Esophagus mucosa (tissue), 1 donor: Measurements from ENCODE around the gene COL4A2. TPM values are rescaled to one million over a fixed set of nuclear protein-coding genes. Genes with fewer than 3 reads are reported as not detected.
"Not testable (repeated sequence)": the region's sequence is repeated elsewhere in the genome, so short reads cannot be mapped to it uniquely, and the experiment has no call there.

ENCODE experiments used
- ATAC-seq: fragments of 200-7000 bp; cut with Tn5 transposase; one replicate; pipeline ENCODE4 v1.9.1; 2020
- total RNA-seq: library from RNA; stranded (reverse); gene quantifications from one replicate; pipeline ENCODE4 v1.2.4, GENCODE V29; 2023
- donor health status: DM: yes; HTN: yes; CAD: no.

Gene COL4A2
- total RNA-seq, 1 donor from 2014 or later = 30.8 TPM

GRCh38 chr13:110520431-110521295 is 213.6 kb downstream of the COL4A2 start:
- no peak for ATAC-seq

GRCh38 chr13:110521296-110521680 is 214.2 kb downstream of the COL4A2 start:
- ATAC-seq = no peak

- ATAC-seq = no peak
These were observed 214.9 kb downstream of the COL4A2 start for GRCh38 chr13:110521946-110522345.

- ATAC-seq = no peak
These were observed 215.6 kb downstream of the COL4A2 start for GRCh38 chr13:110522721-110523120.

- ATAC-seq = no peak
These were observed 216.1 kb downstream of the COL4A2 start for GRCh38 chr13:110523180-110523579.

- ATAC-seq = no peak
These were observed 216.9 kb downstream of the COL4A2 start for GRCh38 chr13:110523838-110524540.

- ATAC-seq = no peak
These were observed 217.6 kb downstream of the COL4A2 start for GRCh38 chr13:110524541-110525257.

- no peak for ATAC-seq
These were observed 218.5 kb downstream of the COL4A2 start for GRCh38 chr13:110525328-110526319.

GRCh38 chr13:110528371-110528770 is 221.3 kb downstream of the COL4A2 start:
- ATAC-seq = no peak

- no peak for ATAC-seq
These were observed 221.8 kb downstream of the COL4A2 start for GRCh38 chr13:110528911-110529310.

GRCh38 chr13:110529522-110530311 is 222.6 kb downstream of the COL4A2 start:
- no peak for ATAC-seq

- no peak for ATAC-seq
These were observed 224.0 kb downstream of the COL4A2 start for GRCh38 chr13:110531100-110531499.

GRCh38 chr13:110531671-110532083 is 224.6 kb downstream of the COL4A2 start:
- no peak for ATAC-seq

- ATAC-seq = not testable (repeated sequence)
These were observed 225.2 kb downstream of the COL4A2 start for GRCh38 chr13:110532258-110532657.

GRCh38 chr13:110533771-110534670 is 226.9 kb downstream of the COL4A2 start:
- no peak for ATAC-seq

GRCh38 chr13:110535526-110535925 is 228.4 kb downstream of the COL4A2 start:
- ATAC-seq = no peak

- peak; percentile 27 for ATAC-seq
These were observed 229.1 kb downstream of the COL4A2 start for GRCh38 chr13:110536006-110536693.

- peak; percentile 48 for ATAC-seq
These were observed 231.5 kb downstream of the COL4A2 start for GRCh38 chr13:110538632-110539031.

GRCh38 chr13:110539894-110540293 is 232.8 kb downstream of the COL4A2 start:
- no peak for ATAC-seq
